Measurements from ENCODE around the gene RABEP2. TPM values are rescaled to one million over a fixed set of nuclear protein-coding genes. Genes with fewer than 3 reads are reported as not detected.
A peak's percentile ranks its signal among the peaks of the same experiment; 100 is the strongest.
"Not testable (repeated sequence)": the region's sequence is repeated elsewhere in the genome, so short reads cannot be mapped to it uniquely, and the experiment has no call there.

The RABEP2 gene, protein sequence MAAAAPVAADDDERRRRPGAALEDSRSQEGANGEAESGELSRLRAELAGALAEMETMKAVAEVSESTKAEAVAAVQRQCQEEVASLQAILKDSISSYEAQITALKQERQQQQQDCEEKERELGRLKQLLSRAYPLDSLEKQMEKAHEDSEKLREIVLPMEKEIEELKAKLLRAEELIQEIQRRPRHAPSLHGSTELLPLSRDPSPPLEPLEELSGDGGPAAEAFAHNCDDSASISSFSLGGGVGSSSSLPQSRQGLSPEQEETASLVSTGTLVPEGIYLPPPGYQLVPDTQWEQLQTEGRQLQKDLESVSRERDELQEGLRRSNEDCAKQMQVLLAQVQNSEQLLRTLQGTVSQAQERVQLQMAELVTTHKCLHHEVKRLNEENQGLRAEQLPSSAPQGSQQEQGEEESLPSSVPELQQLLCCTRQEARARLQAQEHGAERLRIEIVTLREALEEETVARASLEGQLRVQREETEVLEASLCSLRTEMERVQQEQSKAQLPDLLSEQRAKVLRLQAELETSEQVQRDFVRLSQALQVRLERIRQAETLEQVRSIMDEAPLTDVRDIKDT
- 10 to 100 TPM; 10.8 to 14.1 TPM for total RNA-seq

DNA sequence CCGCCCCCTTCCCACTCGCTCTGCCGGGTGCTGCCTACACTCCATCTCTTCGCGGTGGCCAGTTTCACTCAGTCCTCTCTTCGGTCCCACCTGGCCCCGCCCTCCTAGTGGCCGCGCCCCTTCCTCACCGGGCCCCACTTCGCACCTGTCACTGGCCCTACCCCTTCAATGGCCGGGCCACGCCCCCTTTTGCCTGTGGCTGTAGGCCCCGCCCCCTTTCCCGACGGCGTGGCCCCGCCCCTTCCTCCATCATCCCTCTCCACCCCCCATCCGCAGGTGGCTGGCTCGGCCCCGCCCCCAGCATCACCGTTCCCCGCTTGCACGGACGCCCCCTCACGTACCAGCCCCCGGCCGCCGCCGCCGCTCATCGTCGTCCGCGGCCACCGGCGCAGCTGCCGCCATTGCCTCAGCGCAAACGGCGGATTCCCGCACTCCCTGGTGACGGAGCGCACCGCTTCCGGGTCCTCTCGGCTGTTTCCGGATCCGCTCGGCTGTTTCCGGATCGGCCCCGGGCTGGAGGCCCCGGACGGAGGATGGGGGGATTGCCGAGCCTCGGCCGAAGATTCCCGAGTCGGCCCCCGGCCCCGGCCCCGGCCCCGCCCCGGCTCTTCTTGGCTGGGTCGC is at the start of gene RABEP2:
TSS of gene RABEP2 (minus strand) at position 477 of the 624 bp plus-strand sequence. CDS start at position 402, 75 bp downstream.
- peak; percentile 87 to 88 for ATAC-seq (replicated peaks in 1 of 2)
- Mint-ChIP-seq H3K9me3 (no peaks in the 10 kb centered on the region), H3K27me3 (ENCODE audit: low read depth) (no peaks in the 10 kb centered on the region), H3K4me3 (peak within 1 kb of the TSS; percentile 94 to 98), H3K27ac (peak within 1 kb of the TSS; percentile 99), H3K36me3 (ENCODE audit: insufficient read depth in 2 of 2) (peaks cover 0 to 7% of the 10 kb centered on the region in 2 donors), H3K4me1 (ENCODE audit: low read depth) (peaks cover 20% of the 10 kb centered on the region)
- peak; percentile 97 to 99 for DNase-seq

DNA sequence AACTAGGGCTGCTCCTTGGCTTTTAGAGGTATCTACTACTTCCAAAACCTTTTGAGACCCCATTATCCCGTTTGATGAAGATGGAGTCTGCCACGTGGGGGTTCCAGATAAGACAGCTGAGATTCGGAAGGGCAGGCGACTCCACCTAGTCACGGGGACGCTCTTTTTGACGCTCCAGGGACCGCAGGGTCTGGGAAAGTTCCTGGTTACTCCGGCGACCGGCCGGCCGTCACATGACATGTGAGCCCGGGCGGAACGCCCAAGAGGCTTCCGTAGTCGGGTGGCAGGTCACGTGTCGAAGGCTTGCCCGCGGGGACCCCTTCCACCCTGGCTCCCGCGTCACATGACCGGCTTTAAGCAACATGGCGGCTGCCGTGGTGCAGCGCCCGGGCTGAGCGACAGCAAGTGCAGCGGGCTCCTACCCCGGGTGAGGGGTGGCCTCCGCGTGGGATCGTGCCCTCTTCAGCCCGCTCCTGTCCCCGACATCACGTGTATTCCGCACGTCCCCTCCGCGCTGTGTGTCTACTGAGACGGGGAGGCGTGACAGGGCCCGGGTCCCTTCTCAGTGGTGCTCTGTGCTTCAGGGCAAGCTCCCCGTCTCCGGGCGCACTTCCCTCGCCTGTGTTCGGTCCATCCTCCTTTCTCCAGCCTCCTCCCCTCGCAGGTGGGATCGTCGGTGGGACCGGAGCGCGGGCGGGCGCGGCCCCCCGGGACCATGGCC is 49.6 kb upstream of the RABEP2 start, which contains the start of gene SPNS1:
TSS of gene SPNS1 (plus strand) at position 342 of the 721 bp plus-strand sequence. CDS start at position 716, 374 bp downstream.
- H3K27me3 Mint-ChIP-seq (ENCODE audit: low read depth), result no peaks in the 10 kb centered on the region
- H3K4me3 Mint-ChIP-seq, result peak within 1 kb of the TSS; percentile 86 to 100
- H3K9me3 Mint-ChIP-seq, result no peaks in the 10 kb centered on the region
- ATAC-seq (replicated peaks in 1 of 2) (peak; percentile 97 to 98), DNase-seq (peak; percentile 93 to 96)
- H3K36me3 Mint-ChIP-seq (ENCODE audit: insufficient read depth in 2 of 2), result peaks cover 0 to 5% of the 10 kb centered on the region in 2 donors
- peaks cover 38% of the 10 kb centered on the region for H3K4me1 Mint-ChIP-seq (ENCODE audit: low read depth)
- peak within 1 kb of the TSS; percentile 99 for H3K27ac Mint-ChIP-seq

DNA sequence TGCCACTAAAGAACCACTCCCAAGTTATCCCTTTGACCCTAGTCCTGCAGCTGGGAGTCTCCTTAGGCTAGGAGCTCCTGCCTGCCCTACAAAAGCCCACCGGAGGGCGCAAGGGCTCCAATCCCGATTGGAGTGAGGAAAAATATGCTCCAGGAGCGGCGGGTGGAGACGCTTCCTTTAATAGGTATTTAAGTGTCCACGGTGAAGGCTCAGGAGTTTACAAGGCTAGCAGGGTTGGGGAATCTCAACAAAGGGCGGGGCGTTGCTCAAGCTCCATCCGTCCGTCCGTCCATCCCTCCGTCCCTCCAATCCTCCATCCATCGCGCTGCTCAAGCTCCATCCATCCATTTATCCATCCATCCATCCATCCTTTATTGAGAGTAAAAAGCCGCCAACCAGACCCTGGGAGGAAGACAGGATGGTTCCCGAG is 49.0 kb upstream of the RABEP2 start:
- H3K9me3 Mint-ChIP-seq, result no peaks in the 10 kb centered on the region
- peak overlapping the region; percentile 99 for H3K27ac Mint-ChIP-seq
- H3K4me3 Mint-ChIP-seq, result peak overlapping the region; percentile 86 to 100
- H3K36me3 Mint-ChIP-seq (ENCODE audit: insufficient read depth in 2 of 2), result peaks cover 0 to 5% of the 10 kb centered on the region in 2 donors
- DNase-seq (peak in 1 of 2 donors; percentile 52), ATAC-seq (replicated peaks in 1 of 2) (peak; percentile 14 to 21)
- H3K27me3 Mint-ChIP-seq (ENCODE audit: low read depth), result no peaks in the 10 kb centered on the region
- H3K4me1 Mint-ChIP-seq (ENCODE audit: low read depth), result peaks cover 38% of the 10 kb centered on the region

DNA sequence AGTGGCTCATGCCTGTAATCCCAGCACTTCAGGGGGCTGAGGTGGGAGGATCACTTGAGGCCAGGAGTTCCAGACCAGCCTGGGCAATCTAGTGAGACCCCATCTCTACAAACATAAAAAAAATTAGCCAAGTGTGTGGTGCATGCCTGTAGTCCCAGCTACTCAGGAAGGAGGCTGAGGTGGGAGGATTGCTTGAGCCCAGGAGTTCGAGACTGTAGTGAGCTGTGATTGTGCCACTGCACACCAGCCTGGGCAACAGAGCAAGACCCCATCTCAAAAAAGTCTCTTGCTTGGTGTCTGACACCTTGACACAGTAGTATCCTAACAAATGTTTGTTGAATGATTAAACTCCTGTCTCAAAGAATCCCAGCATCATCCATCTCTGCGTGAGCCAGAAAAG is 44.7 kb upstream of the RABEP2 start:
- H3K27me3 Mint-ChIP-seq (ENCODE audit: low read depth); H3K4me3 Mint-ChIP-seq; H3K9me3 Mint-ChIP-seq; ATAC-seq (replicated peaks in 1 of 2); H3K36me3 Mint-ChIP-seq (ENCODE audit: insufficient read depth in 2 of 2); DNase-seq; H3K27ac Mint-ChIP-seq; H3K4me1 Mint-ChIP-seq (ENCODE audit: low read depth): not testable (repeated sequence)

DNA sequence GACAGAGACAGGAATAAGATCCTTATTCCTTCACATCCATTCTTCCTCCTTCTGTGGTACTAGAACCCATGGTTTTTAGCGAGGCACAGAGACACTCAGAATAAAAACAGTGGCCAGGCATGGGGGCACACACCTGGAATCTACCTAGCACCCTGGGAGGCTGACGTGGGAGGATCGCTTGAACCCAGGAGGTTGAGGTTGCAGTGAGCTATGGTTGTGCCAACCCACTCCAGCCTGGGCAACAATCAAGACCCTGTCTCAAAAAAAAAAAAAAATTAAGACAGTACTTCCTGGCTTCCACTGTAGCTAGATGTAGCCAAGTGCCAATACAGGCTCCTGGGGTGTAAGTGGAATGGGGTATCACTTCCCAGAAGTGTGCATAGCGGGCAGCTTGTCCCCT is 42.1 kb upstream of the RABEP2 start:
- ATAC-seq (replicated peaks in 1 of 2) (no peak), DNase-seq (no peak)
- Mint-ChIP-seq H3K9me3 (no peaks in the 10 kb centered on the region), H3K4me1 (ENCODE audit: low read depth) (no peaks in the 10 kb centered on the region), H3K4me3 (no peak overlapping the region), H3K27ac (no peak overlapping the region), H3K36me3 (ENCODE audit: insufficient read depth in 2 of 2) (peaks cover 3 to 13% of the 10 kb centered on the region in 2 donors), H3K27me3 (ENCODE audit: low read depth) (no peaks in the 10 kb centered on the region)

DNA sequence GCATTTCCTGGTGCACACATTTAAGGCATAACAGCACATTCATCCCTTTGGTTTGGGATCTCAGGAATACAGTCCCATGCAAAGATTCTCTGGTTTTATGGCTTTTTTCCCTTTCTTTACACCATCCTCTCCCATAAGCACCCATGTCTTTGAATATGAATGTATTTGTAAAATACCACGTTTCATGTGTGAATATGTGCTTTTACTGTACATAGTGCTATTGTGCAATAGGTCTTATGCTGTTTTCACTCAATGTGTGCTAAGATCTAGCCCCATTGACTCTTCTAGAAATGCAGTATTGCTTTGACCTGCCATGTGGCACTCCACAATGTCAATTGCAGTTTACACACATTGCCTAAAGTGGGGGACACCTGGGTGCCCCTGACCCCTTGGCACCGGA is 39.5 kb upstream of the RABEP2 start:
- no peak for ATAC-seq (replicated peaks in 1 of 2)
- Mint-ChIP-seq H3K27me3 (ENCODE audit: low read depth) (no peaks in the 10 kb centered on the region), H3K4me3 (no peak overlapping the region), H3K36me3 (ENCODE audit: insufficient read depth in 2 of 2) (peaks cover 5 to 23% of the 10 kb centered on the region in 2 donors), H3K27ac (no peak overlapping the region), H3K9me3 (no peaks in the 10 kb centered on the region), H3K4me1 (ENCODE audit: low read depth) (no peaks in the 10 kb centered on the region)
- DNase-seq, result no peak

DNA sequence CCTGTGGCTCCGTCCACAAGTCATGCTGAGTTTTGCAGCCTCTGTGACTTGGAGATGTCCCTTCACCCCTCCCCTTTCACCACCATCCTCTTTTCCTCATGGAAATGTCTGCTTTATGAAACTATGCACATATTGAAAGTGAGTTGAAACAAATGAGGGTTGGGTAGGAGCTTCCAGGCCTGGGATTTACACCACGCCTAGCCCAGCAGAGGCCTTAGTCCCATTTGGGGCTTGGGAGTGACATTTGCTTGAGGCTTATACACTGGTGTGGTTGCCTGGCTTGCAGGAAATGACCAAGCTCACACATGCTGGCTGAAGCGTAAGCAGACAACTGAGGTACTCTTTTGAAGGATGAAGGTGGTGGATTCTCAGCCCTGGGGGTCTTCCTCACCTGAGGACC is 39.0 kb upstream of the RABEP2 start:
- Mint-ChIP-seq H3K4me3 (no peak overlapping the region), H3K27ac (no peak overlapping the region), H3K36me3 (ENCODE audit: insufficient read depth in 2 of 2) (peaks cover 5 to 23% of the 10 kb centered on the region in 2 donors), H3K4me1 (ENCODE audit: low read depth) (no peaks in the 10 kb centered on the region), H3K27me3 (ENCODE audit: low read depth) (no peaks in the 10 kb centered on the region), H3K9me3 (no peaks in the 10 kb centered on the region)
- DNase-seq, result no peak
- ATAC-seq (replicated peaks in 1 of 2), result no peak

DNA sequence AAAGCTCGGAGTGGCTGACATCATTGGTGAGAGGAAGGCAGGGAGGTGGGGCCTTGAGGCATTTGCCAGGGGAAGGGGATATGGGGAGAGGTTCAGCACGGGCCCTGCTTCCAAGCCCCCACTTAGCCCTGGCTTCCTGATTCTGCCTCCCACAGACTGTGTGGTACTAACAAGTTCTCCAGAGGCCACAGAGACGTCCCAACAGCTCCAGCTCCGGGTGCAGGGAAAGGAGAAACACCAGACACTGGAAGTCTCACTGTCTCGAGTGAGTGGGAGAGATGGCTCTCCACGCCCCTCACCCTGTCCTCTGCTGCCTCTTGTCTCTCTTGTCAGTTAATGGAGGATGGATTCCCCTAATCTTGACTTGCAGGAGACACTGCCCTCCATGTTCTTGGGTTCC is 33.8 kb upstream of the RABEP2 start:
- Mint-ChIP-seq H3K9me3 (no peaks in the 10 kb centered on the region), H3K4me1 (ENCODE audit: low read depth) (peaks cover 8% of the 10 kb centered on the region), H3K36me3 (ENCODE audit: insufficient read depth in 2 of 2) (peaks cover 11 to 28% of the 10 kb centered on the region in 2 donors), H3K27me3 (ENCODE audit: low read depth) (no peaks in the 10 kb centered on the region), H3K27ac (no peak overlapping the region), H3K4me3 (no peak overlapping the region)
- ATAC-seq (replicated peaks in 1 of 2) (no peak), DNase-seq (no peak)

DNA sequence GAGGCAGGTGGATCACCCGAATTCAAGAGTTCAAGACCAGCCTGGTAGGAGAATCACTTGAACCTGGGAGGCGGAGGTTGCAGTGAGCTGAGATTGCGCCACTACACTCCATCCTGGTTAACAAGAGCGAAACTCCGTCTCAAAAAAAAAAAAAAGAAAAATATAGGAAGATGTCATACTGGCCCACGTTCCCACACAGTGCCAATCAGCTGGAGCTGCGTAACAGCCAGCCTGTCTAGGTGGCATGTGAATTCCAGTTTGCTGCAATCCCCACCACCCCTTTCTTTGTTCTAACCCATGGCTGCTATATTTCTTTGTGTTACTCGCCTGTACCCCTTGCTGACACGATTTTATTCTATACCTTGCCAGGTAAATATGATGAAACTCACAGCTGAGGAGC is 33.2 kb upstream of the RABEP2 start:
- peaks cover 12% of the 10 kb centered on the region for H3K4me1 Mint-ChIP-seq (ENCODE audit: low read depth)
- DNase-seq, result no peak
- no peaks in the 10 kb centered on the region for H3K27me3 Mint-ChIP-seq (ENCODE audit: low read depth)
- no peak overlapping the region for H3K27ac Mint-ChIP-seq
- ATAC-seq (replicated peaks in 1 of 2), result no peak
- H3K36me3 Mint-ChIP-seq (ENCODE audit: insufficient read depth in 2 of 2), result peaks cover 11 to 26% of the 10 kb centered on the region in 2 donors
- no peak overlapping the region for H3K4me3 Mint-ChIP-seq
- H3K9me3 Mint-ChIP-seq, result no peaks in the 10 kb centered on the region

DNA sequence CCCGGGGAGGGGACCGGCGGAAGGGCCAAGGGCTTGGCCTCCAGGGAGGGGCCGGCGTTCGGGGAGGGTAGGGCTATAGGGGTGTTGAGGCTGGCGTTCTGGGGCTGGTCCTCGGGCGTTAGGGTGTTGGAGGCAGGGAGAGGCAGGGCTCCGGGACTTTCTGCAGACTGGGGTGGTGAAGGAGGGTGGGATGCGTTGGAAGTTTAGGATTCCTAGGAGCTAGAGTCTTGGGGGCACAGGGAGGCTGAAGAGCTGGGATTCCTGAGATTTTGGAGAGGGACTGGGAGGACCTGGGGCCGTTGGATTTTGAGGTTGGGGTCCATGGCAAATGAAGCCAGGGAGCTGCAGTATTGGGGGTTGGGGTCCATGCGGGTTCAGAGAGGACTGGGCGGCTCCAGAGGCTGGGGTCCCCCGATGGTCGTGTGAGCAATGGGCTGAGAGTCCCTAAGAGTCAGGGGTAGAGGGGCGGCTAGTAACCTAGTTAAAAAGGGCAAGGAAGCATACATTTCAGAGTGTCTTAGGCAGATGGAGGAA is 26.4 kb upstream of the RABEP2 start:
- Mint-ChIP-seq H3K9me3 (no peaks in the 10 kb centered on the region), H3K4me1 (ENCODE audit: low read depth) (peaks cover 31% of the 10 kb centered on the region), H3K4me3 (peak overlapping the region; percentile 94 to 95), H3K27ac (peak overlapping the region; percentile 90), H3K36me3 (ENCODE audit: insufficient read depth in 2 of 2) (peaks cover 9 to 17% of the 10 kb centered on the region in 2 donors), H3K27me3 (ENCODE audit: low read depth) (no peaks in the 10 kb centered on the region)
- DNase-seq, result peak in 1 of 2 donors; percentile 66
- peak in 1 of 2 donors; percentile 36 for ATAC-seq (replicated peaks in 1 of 2)

DNA sequence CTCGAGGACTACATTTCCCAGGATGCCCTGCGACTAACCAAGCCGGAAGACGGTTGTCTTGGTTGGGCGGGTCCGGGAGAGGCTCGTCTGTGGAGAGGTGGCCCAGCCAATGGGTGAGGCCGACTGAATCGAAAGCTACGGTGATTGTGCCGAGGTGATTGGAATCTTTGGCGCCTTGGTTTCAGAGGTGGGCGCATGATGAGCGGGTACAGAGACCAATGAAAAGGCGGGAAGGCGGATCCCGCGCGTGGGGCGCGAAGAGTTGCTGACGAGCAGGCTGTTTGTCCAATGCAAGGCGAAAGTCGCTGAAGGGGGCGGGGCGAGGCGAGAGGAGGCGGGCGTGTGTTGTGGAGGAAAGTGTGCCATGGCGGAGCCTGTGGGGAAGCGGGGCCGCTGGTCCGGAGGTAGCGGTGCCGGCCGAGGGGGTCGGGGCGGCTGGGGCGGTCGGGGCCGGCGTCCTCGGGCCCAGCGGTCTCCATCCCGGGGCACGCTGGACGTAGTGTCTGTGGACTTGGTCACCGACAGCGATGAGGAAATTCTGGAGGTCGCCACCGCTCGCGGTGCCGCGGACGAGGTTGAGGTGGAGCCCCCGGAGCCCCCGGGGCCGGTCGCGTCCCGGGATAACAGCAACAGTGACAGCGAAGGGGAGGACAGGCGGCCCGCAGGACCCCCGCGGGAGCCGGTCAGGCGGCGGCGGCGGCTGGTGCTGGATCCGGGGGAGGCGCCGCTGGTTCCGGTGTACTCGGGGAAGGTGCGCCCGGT is 25.8 kb upstream of the RABEP2 start, which contains the start of gene NFATC2IP:
TSS of gene NFATC2IP (plus strand) at position 290 of the 762 bp plus-strand sequence. CDS start at position 365, 75 bp downstream.
- ATAC-seq (replicated peaks in 1 of 2) (peak; percentile 95 to 97), DNase-seq (peak; percentile 100)
- peaks cover 34% of the 10 kb centered on the region for H3K4me1 Mint-ChIP-seq (ENCODE audit: low read depth)
- peak within 1 kb of the TSS; percentile 94 to 95 for H3K4me3 Mint-ChIP-seq
- peaks cover 7 to 13% of the 10 kb centered on the region in 2 donors for H3K36me3 Mint-ChIP-seq (ENCODE audit: insufficient read depth in 2 of 2)
- peak within 1 kb of the TSS; percentile 90 for H3K27ac Mint-ChIP-seq
- no peaks in the 10 kb centered on the region for H3K9me3 Mint-ChIP-seq
- H3K27me3 Mint-ChIP-seq (ENCODE audit: low read depth), result no peaks in the 10 kb centered on the region

DNA sequence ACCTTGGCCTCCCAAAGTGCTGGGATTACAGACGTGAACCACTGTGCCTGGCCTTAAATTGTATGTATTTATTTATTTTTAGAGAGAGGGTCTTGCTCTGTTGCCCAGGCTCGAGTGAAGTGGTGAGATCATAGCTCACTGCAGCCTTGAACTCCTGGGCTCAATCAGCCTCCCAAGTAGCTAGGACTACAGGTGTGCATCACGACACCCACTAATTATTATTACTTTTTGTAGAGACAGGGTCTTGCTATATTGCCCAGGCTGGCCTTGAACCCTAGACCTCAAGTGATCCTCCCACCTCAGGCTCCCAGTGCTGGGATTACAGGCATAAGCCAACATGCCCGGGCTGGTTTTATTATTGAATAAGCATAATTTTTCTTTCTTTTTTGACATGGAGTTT is 21.6 kb upstream of the RABEP2 start:
- DNase-seq, result no peak
- H3K4me3 Mint-ChIP-seq, result no peak overlapping the region
- H3K9me3 Mint-ChIP-seq, result no peaks in the 10 kb centered on the region
- no peak for ATAC-seq (replicated peaks in 1 of 2)
- peaks cover 2 to 4% of the 10 kb centered on the region in 2 donors for H3K36me3 Mint-ChIP-seq (ENCODE audit: insufficient read depth in 2 of 2)
- H3K27ac Mint-ChIP-seq, result no peak overlapping the region
- H3K4me1 Mint-ChIP-seq (ENCODE audit: low read depth), result peaks cover 13% of the 10 kb centered on the region
- H3K27me3 Mint-ChIP-seq (ENCODE audit: low read depth), result no peaks in the 10 kb centered on the region

Data from activated T-cell treated with anti-CD3 and anti-CD28 coated beads, Interleukin-2, amount 50 U/mL, for 72 hours (primary cell).